ENCODE results near the gene FOXN3.

FOXN3 gene

GRCh38 chr14:89411976-89412375, 5.1 kb downstream of the FOXN3 start:
- no peak for DNase-seq (ENCODE audit: low read depth)
- TF ChIP-seq, protein P1, sequence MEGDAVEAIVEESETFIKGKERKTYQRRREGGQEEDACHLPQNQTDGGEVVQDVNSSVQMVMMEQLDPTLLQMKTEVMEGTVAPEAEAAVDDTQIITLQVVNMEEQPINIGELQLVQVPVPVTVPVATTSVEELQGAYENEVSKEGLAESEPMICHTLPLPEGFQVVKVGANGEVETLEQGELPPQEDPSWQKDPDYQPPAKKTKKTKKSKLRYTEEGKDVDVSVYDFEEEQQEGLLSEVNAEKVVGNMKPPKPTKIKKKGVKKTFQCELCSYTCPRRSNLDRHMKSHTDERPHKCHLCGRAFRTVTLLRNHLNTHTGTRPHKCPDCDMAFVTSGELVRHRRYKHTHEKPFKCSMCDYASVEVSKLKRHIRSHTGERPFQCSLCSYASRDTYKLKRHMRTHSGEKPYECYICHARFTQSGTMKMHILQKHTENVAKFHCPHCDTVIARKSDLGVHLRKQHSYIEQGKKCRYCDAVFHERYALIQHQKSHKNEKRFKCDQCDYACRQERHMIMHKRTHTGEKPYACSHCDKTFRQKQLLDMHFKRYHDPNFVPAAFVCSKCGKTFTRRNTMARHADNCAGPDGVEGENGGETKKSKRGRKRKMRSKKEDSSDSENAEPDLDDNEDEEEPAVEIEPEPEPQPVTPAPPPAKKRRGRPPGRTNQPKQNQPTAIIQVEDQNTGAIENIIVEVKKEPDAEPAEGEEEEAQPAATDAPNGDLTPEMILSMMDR (IDR thresholded peaks at IDR 0.05; ENCODE audit: insufficient read depth, low read depth, low read length, missing control alignments) = no peak
- no peak overlapping the region for H3K4me3 ChIP-seq (ENCODE audit: low read length)

DNA sequence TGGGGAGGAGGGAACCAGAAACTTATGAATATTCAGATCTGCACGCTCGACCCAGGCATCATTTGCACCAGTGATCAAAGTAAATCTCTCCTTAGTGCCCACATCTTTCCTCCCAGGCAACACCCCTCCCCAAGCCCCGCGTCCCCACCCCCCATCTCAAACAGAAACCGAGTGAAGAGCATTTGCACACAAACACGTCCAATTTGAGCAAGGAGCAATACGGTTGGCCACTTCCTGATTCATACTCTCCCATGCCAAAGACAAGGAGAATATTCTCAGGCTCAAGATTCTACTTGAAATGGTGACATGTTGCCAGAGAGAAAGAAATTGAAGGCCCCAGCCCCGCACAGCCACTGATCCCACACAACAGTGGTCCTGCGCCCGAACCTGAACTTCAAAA, 7.1 kb downstream of the FOXN3 start:
- DNase-seq (ENCODE audit: low read depth) = peak; percentile 30
- H3K4me3 ChIP-seq (ENCODE audit: low read length) = peak overlapping the region; percentile 30
- TF ChIP-seq, protein P1 (IDR thresholded peaks at IDR 0.05; ENCODE audit: insufficient read depth, low read depth, low read length, missing control alignments) = no peak

DNA sequence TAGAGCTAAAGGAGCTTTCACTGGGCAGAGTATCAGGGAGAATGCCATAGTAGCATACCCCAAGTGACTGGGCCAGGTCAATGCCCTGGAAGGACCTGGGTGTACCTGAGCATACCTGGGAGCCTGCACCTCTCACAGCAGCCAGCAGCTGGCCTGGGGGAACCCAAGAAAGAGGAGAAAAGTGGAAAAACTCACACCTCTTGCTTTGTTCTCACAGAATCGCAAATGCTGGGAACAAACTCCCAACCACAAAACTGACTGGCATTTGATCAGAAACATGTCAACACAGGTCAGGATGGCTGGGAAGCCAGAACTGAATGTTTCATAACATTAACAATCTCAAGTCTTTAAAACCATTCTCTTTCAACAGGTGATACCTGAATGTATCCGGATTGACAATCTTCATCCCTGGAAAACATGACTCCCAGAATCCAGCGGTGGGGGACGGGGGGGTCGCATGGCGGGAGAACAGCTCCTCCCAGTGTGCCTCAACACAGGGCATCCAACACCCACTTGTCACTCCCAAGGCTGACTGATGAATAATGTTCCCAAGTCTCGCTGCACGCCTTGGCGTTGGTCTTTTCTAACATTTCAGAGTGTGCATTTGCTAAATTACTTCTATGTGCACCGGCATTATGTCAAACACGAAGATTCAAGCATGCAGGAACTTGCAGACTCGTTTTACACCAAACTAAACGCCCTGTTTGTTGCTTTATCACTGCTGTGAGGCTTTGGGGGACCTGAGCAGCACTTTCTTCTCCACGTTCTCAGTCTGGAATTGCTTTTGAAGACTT, 7.9 kb downstream of the FOXN3 start:
- peak overlapping the region; percentile 30 for H3K4me3 ChIP-seq (ENCODE audit: low read length)
- DNase-seq (ENCODE audit: low read depth) = peak; percentile 92
- TF ChIP-seq, protein P1 (IDR thresholded peaks at IDR 0.05; ENCODE audit: insufficient read depth, low read depth, low read length, missing control alignments) = peak; percentile 12

DNA sequence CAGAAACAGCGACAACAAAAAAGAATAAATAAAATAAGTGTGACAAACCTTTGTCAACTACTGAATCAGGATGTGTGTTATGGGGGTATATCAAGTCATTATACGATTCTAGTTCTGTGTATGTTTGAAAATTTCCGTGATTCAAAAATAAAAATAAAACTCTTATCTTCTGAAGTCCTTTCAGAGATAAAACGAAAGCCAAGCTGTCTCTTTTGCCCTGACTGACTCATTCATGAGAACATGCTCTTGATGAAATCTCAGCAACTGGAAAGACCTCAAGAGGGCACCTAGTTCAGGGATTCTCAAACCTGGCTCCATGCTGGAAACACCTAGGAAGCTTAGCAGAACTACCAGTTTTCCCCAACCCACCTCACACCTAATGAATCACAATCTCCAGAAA, 9.2 kb downstream of the FOXN3 start:
- TF ChIP-seq, protein P1 (IDR thresholded peaks at IDR 0.05; ENCODE audit: insufficient read depth, low read depth, low read length, missing control alignments) = no peak
- no peak overlapping the region for H3K4me3 ChIP-seq (ENCODE audit: low read length)
- peak; percentile 48 for DNase-seq (ENCODE audit: low read depth)

DNA sequence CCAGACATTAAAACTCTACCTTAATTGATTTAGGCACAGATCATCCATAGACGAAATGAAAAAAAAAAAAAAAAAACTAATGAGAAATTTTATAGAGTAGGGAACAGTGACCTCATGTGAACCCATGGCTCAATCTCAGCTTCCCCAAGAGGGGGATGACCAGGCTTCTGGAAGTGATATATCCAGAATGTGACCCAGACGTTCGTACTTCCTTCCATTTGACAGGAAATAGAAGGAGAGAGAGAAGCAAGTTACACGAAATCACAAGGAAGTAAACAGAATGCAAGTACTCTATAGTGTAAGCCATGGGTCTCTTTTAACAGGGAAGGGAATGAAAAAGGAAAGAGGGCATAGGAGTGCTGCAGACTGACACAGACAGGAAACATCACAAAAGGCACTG, 10.1 kb downstream of the FOXN3 start:
- DNase-seq (ENCODE audit: low read depth) = no peak

DNA sequence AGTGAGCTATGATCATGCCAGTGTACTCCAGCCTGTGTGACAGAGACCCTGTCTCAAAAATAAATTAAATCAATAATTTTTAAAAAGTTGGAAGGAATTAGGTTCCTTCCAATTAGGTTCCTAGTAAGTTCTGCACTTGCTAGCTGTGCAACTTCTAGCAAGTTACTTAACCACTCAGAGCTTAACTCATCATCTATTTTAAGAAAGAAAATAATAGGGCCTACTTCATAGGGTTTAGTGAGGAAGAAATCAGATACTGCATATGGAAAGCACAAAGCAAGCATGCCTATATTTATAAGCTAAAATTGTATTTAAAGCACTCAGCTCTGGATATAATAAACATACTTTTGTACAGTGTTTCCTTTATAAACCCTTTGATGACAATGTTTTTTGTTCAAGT, 10.7 kb downstream of the FOXN3 start:
- H3K4me3 ChIP-seq (ENCODE audit: low read length) = no peak overlapping the region
- TF ChIP-seq, protein P1 (IDR thresholded peaks at IDR 0.05; ENCODE audit: insufficient read depth, low read depth, low read length, missing control alignments) = no peak
- DNase-seq (ENCODE audit: low read depth) = no peak

More for the DNA sequence above, 10.1 kb downstream of the FOXN3 start:
- TF ChIP-seq, protein P1 (IDR thresholded peaks at IDR 0.05; ENCODE audit: insufficient read depth, low read depth, low read length, missing control alignments) = no peak
- no peak overlapping the region for H3K4me3 ChIP-seq (ENCODE audit: low read length)

DNA sequence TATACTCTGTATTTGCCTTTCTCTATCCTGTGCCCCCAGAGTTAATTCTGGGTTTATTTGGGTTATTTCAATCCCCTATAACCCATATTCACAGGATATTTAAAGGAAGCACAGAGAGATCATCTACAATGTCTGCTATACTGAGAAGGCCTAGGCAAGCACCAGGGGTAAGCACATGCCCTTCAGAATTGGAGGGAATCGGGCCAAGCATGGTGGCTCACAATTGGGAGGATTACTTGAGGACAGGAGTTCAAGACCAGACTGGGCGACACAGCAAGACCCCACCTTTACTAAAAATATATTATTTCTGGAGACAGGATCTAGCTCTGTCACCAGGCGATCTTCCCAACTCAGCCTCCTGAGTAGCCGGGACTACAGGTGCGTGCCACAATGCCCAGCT, 11.3 kb downstream of the FOXN3 start:
- no peak overlapping the region for H3K4me3 ChIP-seq (ENCODE audit: low read length)
- TF ChIP-seq, protein P1 (IDR thresholded peaks at IDR 0.05; ENCODE audit: insufficient read depth, low read depth, low read length, missing control alignments) = no peak
- DNase-seq (ENCODE audit: low read depth) = no peak
